ENCODE data around the gene SEMA5A.

GRCh38 chr5:9335269-9335668 lies 210.6 kb downstream of the SEMA5A start:
- no peak for TF ChIP-seq CTCF (IDR thresholded peaks at IDR 0.05)
- no peak for TF ChIP-seq POLR2A (IDR thresholded peaks at IDR 0.05)
